ENCODE measurements around the gene ATP8A2.

DNA sequence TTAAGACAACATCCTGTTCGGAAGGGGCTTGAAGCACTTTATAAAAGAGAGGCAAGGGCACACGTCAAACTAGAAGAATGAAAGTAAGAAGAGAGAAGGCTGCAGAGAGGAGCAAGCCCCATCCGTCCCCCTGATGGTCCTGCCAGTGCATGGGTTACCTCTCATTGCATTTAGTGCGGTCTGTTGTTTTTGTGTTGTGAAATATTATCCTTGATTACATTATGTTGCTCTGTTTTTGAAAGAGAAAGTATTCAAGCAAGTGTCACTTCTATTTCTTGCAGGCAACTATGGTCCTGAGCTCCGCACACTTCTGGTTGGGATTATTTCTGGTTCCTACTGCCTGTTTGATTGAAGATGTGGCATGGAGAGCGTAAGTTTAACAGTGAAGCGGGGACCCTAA, 589.5 kb downstream of the ATP8A2 start:
- TF ChIP-seq POLR2A (IDR thresholded peaks at IDR 0.05; ENCODE audit: control extremely low read depth in 1 of 2, low read depth in 2 of 2, low read length in 2 of 2) = no peak
- no peak for TF ChIP-seq SIN3A (conservative IDR thresholded peaks at IDR 0.05 in 1 of 2, IDR thresholded peaks at IDR 0.05 in 1 of 2; ENCODE audit: low read depth in 1 of 2, low read length in 2 of 2)
- no peak for TF ChIP-seq GABPA (IDR thresholded peaks at IDR 0.05; ENCODE audit: borderline replicate concordance, insufficient read depth, low read length)
- TF ChIP-seq, protein P1, sequence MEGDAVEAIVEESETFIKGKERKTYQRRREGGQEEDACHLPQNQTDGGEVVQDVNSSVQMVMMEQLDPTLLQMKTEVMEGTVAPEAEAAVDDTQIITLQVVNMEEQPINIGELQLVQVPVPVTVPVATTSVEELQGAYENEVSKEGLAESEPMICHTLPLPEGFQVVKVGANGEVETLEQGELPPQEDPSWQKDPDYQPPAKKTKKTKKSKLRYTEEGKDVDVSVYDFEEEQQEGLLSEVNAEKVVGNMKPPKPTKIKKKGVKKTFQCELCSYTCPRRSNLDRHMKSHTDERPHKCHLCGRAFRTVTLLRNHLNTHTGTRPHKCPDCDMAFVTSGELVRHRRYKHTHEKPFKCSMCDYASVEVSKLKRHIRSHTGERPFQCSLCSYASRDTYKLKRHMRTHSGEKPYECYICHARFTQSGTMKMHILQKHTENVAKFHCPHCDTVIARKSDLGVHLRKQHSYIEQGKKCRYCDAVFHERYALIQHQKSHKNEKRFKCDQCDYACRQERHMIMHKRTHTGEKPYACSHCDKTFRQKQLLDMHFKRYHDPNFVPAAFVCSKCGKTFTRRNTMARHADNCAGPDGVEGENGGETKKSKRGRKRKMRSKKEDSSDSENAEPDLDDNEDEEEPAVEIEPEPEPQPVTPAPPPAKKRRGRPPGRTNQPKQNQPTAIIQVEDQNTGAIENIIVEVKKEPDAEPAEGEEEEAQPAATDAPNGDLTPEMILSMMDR (IDR thresholded peaks at IDR 0.05; ENCODE audit: control extremely low read depth in 1 of 3, insufficient read depth in 1 of 3, low read depth in 1 of 3, low read length in 3 of 3) = no peak
- no peak for TF ChIP-seq CREB1 (IDR thresholded peaks at IDR 0.05)
- TF ChIP-seq SP1 (IDR thresholded peaks at IDR 0.05; ENCODE audit: low read depth, low read length) = no peak
- TF ChIP-seq TCF12 (IDR thresholded peaks at IDR 0.05; ENCODE audit: low read depth, low read length) = no peak
- no peak for TF ChIP-seq EZH2 (IDR thresholded peaks at IDR 0.05; ENCODE audit: low read depth, low read length, severe bottlenecking)
- no peak for TF ChIP-seq SUZ12 (IDR thresholded peaks at IDR 0.05; ENCODE audit: low read length)
- TF ChIP-seq TAF1 (IDR thresholded peaks at IDR 0.05; ENCODE audit: low read depth, low read length) = no peak
- no peak for TF ChIP-seq KDM4A (IDR thresholded peaks at IDR 0.05; ENCODE audit: low read depth, low read length, severe bottlenecking)
- no peak for TF ChIP-seq CEBPB (IDR thresholded peaks at IDR 0.05; ENCODE audit: low read depth, low read length)

Data from H1 (cell line).